Stimulated activated CD8-positive, alpha-beta memory T cell treated with anti-CD3 and anti-CD28 coated beads, Interleukin-12 subunit alpha, Interleukin-12 subunit beta, amount 100 ng/mL, for 24 hours (primary cell): ENCODE data around the gene PARP14.
"Not testable (repeated sequence)": the region's sequence is repeated elsewhere in the genome, so short reads cannot be mapped to it uniquely, and the experiment has no call there.

Experiments
- DNase-seq: peaks from one replicate; pipeline ENCODE4 v3.0.0-alpha.2; 2020; ENCODE audit errors: extremely low read depth

Gene PARP14, protein sequence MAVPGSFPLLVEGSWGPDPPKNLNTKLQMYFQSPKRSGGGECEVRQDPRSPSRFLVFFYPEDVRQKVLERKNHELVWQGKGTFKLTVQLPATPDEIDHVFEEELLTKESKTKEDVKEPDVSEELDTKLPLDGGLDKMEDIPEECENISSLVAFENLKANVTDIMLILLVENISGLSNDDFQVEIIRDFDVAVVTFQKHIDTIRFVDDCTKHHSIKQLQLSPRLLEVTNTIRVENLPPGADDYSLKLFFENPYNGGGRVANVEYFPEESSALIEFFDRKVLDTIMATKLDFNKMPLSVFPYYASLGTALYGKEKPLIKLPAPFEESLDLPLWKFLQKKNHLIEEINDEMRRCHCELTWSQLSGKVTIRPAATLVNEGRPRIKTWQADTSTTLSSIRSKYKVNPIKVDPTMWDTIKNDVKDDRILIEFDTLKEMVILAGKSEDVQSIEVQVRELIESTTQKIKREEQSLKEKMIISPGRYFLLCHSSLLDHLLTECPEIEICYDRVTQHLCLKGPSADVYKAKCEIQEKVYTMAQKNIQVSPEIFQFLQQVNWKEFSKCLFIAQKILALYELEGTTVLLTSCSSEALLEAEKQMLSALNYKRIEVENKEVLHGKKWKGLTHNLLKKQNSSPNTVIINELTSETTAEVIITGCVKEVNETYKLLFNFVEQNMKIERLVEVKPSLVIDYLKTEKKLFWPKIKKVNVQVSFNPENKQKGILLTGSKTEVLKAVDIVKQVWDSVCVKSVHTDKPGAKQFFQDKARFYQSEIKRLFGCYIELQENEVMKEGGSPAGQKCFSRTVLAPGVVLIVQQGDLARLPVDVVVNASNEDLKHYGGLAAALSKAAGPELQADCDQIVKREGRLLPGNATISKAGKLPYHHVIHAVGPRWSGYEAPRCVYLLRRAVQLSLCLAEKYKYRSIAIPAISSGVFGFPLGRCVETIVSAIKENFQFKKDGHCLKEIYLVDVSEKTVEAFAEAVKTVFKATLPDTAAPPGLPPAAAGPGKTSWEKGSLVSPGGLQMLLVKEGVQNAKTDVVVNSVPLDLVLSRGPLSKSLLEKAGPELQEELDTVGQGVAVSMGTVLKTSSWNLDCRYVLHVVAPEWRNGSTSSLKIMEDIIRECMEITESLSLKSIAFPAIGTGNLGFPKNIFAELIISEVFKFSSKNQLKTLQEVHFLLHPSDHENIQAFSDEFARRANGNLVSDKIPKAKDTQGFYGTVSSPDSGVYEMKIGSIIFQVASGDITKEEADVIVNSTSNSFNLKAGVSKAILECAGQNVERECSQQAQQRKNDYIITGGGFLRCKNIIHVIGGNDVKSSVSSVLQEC (N-terminal part only)

DNA sequence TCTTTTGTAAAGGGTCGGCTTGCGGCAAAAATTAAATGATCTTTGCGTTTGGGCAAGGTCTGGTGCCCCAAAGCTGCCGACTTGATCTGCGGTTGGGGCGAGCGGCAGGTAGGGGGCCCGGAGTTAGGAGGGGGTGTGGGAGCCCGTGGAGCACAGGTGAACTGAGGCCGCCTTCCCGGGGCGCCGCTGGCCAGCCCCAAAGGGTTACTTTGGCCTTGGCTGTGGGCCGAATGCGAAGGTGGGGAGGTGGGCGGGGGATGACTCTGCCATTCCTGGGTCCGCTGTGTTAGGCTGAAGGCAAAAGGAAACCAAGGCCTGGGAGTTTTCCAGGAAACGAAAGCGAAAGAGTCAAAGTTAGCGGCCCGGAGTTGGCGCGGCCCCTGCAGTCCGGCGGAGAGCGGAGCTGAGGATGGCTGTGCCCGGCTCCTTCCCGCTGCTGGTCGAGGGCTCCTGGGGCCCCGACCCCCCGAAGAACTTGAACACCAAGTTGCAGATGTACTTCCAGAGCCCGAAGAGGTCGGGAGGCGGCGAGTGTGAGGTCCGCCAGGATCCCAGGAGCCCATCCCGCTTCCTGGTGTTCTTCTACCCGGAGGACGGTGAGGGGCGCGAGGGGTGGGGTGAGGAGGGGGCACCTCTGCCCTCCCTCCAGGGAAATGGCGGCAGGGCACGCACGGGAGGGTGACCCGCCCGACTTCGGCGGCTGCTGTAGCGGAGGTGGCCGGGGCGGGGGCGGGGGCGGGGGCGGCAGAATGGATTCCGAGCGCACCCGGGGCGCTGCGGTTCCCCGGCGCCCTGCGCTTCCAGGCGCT is at the start of gene PARP14:
PARP14 (plus strand) TSS at position 365 of the 809 bp plus-strand sequence; CDS start at position 410, 45 bp downstream.
- DNase-seq: peak; percentile 16

DNA sequence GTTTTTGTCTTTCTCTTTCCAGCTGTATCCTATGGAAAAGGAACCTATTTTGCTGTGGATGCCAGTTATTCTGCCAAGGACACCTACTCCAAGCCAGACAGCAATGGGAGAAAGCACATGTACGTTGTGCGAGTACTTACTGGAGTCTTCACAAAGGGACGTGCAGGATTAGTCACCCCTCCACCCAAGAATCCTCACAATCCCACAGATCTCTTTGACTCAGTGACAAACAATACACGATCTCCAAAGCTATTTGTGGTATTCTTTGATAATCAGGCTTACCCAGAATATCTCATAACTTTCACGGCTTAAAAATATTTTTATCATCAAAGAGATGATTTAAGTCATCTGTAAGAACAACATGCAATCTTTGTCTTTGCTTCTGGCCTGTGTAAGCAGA is 44.9 kb upstream of the PARP14 start:
- no peak for DNase-seq

DNA sequence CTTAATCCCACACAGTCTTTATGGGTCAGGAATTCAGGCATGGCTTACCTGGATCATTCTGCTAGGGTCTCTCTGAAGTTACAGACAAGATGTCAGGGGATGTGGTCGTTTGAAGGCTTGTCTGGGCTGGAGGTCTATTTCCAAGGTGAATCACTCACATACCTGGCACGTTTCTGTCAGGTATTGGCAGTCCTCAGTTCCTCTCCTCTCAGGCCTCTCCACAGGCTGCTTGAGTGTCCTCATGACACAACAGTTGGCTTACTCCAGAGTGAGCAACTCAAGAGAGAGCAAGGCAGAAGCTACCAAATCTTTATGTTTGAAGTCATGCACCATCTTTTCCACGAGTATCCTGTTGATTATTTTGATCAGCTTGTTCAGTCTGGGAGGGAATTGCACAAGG is 43.9 kb upstream of the PARP14 start:
- DNase-seq: no peak

DNA sequence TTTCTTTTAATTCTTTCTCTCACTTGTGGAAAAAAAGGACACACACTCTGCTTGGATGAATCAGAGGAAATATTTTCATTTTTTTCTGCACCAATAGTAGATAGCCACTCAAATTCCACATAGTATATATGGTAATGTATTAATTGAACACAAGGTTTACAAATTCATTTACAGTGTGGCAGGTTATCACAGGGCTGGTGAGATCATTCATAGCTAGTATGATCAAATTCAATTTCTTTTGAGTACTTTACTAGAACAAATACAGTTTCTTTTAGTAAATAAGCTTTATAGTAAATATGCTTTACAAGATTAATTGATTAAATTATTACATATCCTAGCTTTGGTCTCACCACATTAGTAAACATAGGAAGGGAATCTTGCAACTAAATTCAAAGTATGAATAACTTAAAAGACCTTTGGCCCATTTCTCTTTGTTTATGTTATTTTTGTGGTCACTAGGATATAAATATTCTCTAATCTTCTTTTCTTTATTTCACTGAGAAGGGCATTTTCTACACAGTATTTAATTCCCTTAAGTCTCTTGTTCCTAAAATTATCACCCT is 40.1 kb upstream of the PARP14 start:
- no peak for DNase-seq

DNA sequence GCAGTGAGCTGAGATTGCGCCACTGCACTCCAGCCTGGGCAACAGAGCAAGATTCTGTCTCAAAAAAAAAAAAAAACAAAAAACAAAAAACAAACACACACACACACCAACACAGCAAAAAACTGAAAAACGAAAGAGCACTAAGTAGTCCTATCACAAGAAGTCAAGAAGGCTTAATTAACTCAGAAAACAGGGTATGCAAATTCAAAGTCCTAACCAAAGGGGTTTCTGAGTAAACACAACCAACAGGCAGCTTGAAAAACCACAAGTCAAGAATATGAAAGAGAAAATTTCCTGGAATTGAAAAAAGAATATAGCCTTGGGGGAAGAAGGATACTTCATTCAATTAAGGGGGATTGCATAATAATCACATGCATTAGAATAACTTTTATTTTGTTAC is 37.7 kb upstream of the PARP14 start:
- DNase-seq: no peak

DNA sequence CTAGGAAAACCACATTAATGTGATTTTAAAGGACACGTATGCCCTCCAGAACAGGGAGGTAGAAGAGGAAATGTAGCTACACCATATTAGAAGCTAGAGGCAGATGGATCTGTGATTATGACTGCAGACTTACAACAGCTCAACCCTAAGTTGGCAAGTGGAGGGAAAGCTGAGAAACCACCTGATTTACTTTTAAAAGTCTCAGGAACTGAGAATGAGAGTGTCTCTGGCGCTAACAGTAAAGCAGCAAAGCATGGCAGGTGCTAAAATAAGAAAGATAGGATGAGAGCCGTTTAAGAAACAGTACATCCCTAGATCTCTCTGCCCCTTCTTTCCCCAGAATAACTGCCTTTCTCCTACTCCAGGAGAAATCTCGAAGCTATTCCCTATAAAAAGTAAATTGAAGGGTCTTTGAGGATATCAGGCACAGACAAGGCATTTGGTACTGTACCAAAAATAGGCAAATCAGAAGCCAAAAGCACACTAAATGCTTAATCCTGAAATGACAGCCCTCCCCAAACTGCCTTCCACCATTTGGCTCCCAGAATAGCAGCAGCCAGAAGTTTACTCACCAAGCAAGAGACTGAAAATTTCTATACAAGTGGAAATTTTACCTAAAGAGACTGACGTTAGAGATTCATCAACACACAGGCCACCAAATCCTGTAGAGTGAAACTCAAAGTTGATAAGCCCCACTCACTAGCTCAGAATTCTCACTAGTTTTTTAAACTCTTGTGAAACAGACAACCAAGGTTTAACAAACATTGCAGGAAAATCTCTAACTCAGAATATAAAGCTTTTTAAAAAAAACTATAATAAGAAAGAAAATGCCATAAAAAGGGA is 34.3 kb upstream of the PARP14 start:
- no peak for DNase-seq

DNA sequence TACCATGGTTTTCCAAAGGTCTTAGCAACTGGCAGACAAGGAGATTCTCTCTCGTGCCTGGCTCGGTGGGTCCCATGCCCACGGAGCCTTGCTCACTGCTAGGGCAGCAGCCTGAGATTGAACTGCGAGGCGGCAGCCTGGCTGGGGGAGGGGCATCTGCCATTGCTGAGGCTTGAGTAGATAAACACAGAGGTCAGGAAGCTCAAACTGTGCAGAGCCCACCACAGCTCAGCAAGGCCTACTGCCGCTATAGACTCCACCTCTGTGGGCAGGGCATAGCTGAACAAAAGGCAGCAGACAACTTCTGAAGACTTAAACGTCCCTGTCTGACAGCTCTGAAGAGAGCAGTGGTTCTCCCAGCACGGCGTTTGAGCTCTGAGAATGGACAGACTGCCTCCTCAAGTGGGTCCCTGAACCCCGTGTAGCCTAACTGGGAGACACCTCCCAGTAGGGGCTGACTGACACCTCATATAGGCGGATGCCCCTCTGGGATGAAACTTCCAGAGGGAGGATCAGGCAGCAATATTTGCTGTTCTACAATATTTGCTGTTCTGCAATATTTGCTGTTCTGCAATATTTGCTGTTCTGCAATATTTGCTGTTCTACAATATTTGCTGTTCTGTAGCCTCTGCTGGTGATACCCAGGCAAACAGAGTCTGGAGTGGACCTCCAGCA is 29.3 kb upstream of the PARP14 start:
- DNase-seq: not testable (repeated sequence)

DNA sequence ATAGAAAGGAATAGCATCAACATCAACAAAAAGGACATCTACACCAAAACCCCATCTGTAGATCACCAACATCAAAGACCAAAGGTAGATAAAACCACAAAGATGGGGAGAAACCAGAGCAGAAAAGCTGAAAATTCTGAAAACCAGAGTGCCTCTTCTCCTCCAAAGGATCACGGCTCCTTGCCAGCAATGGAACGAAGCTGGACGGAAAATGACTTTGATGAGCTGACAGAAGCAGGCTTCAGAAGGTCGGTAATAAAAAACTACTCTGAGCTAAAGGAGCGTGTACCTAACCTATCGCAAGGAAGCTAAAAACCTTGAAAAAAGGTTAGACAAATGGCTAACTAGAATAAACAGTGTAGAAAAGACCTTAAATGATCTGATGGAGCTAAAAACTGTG is 28.7 kb upstream of the PARP14 start:
- not testable (repeated sequence) for DNase-seq

DNA sequence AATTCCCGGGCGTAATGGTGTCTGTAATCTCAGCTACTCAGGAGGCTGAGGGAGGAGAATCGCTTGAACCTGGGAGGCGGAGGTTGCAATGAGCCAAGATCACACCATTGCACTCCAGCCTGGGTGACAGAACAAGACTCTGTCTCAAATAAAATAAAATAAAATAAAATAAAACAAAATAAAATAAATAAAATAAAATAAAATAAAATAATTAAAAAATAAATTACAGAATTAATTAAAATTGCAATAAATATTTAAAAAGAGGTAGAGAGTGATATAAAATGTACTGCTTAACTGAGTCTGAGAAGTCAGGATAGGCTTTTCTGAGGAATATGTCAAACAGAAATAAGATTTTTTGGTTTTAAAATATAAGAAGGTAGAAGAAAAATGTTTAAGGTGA is 22.3 kb upstream of the PARP14 start:
- not testable (repeated sequence) for DNase-seq

DNA sequence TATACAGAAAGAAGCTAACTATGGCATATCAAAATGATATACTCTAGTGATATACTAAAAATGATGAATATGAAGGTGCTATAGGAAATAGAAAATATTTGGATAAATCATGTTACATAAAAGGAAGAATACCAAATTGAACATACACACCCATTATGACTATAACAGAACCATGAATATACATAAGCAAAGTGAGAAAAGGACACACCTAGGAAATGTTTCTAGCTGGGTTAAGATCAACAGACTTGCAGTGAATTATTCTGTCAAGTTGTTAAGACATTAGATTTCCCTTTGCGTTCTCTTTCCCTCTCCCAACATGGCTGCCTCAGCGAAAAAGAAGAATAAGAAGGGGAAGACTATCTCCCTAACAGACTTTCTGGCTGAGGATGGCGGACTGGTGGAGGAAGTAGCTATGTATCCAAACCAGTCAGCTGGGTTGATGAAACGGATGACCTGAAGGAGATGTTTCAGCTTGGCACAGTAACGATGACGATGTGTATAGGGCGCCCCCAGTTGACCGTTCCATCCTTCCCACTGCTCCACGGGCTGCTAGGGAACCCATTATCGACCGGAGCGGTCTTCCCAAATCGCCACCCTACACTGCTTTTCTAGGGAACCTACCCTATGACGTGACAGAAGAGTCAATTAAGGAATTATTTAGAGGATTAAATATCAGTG is 20.2 kb upstream of the PARP14 start:
- no peak for DNase-seq

DNA sequence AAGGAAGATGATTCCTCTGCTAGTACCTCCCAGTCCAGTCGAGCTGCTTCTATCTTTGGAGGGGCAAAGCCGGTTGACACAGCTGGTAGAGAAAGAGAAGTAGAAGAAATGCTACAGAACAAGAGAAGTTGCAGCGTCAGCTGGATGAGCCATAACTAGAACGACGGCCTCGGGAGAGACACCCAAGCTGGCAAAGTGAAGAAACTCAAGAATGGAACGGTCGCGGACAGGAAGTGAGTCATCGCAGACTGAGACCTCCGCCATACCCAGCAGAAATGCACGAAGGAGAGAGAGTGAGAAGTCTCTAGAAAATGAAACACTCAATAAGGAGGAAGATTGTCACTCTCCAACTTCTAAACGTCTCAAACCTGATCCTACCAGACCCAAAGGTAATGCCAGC is 19.0 kb upstream of the PARP14 start:
- DNase-seq: no peak

DNA sequence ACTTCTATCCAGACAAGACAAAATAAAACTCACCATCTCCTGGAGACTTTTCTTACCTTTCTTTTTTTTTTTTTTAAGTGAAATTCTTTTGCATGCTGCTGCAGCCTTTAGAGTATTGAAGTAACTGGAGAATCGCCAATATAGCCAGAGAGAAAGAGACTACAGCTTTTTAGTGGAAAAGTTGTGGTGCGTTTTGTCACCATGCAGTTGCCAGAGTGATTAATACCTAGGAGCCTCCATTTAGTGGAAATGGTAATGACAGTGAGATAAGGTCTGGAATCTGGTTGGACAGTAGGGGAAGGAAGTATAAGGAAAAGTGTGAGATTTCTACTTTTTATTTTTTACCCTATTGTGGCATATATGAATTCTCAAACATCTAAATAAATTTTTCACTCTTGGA is 18.1 kb upstream of the PARP14 start:
- DNase-seq: no peak

DNA sequence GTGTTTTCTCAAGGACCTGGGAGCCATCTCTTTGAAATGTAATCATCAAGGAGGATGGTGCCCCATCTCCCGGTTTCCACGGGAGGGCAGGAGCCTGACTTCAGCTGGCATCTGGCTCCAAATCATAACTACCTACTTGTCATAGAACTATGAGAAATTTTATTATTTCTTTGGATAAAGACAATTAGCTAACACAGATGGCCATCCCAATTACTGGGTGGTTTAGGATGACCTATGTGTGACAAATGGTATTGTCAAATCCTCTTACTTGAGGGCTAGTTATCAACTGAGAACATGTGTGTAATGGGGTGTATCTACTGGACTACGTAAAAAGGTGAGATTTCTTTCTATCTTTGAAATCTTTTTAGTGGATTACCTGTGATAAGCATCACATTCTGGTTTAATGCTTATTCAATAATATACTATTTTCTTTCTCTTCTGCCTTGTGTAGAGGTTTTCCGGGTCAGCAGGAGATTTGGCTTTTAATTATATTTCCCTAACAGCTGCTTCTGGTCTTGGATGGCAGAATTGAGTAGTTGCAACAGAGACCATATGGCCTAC is 15.3 kb upstream of the PARP14 start:
- DNase-seq: no peak

DNA sequence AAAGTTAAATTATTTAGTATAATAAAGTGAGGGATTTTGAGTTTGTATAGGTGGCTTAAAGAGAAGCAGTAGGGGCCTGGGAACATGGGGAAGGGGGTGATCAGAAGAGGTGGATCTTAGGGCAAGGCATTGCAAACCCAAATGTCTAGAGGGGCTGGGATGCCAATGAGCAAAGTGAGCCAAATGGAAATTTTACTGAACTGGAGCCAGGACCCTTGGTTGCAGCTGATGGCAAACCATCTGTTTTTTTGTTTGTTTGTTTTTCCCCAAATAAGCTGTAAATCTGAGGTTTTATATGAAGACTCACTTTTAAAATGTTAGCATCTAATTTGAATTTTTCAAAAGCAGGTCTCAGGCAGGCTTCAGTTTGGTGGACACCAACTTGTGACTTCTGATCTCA is 14.8 kb upstream of the PARP14 start:
- DNase-seq: no peak

DNA sequence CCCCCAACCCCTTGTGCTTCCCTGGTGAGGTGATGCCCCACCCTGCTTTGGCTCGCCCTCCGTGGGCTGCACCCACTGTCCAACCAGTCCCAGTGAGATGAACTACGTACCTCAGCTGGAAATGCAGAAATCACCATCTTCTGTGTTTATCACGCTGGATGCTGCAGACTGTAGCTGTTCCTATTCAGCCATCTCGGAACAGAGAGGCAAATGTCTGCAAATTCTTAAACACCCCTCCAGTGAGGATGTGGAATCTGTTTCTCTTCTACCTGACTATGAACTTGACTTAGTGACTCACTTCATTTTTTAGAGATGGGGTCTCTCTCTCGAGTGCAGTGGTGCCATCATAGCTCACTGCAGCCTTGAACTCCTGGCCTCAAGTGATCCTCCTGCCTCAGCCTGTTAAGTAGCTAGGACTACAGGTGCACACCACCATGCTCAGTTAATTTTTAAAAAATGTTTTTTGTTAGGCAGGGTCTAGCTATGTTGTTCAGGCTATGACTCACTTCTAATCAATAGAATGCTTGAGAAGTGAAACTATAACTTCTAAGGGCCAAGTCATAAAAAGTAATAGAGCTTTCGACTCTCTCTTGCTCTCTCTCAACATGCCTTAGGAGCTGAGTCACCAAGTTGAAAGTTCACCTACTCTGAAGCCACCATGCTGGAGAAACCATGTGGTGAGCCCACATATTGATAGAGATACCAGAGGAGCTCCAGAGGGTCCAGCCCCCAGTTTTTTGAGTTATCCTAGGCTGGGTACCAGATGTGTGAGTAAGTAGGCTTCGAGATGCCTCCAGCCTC is 11.5 kb upstream of the PARP14 start:
- no peak for DNase-seq

DNA sequence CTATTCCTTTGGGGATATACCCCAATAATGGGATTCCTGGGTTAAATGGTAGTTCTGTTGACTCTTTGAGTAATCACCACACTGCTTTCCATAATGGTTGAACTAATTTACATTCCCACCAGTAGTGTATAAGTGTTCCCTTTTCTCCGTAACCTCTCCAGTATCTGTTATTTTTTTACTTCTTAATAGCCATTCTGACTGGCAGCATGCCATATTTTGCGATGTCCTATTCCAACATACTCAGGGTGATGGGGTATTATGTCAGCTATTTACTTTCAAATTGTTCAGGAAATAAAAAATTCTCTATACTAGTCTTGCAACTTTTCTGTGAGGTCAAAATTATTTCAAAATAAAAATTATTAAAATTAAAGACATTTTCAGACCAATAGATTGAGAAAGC is 9.1 kb upstream of the PARP14 start:
- DNase-seq: no peak

DNA sequence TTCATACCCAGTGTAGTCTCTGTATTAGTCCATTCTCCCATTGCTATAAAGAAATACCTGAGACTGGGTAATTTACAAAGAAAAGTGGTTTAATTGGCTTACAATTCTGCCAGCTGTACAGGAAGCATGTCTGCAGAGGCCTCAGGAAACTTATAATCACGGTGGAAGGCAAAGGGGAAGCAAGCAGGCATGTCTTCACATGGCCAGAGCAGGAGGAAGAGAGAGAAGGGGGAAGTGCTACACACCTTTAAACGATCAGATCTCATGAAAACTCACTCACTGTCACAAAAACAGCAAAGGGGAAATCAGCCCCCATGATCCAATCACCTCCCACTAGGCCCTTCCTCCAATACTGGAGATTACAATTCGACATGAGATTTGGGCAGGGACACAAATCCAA is 6.3 kb upstream of the PARP14 start:
- DNase-seq: no peak

DNA sequence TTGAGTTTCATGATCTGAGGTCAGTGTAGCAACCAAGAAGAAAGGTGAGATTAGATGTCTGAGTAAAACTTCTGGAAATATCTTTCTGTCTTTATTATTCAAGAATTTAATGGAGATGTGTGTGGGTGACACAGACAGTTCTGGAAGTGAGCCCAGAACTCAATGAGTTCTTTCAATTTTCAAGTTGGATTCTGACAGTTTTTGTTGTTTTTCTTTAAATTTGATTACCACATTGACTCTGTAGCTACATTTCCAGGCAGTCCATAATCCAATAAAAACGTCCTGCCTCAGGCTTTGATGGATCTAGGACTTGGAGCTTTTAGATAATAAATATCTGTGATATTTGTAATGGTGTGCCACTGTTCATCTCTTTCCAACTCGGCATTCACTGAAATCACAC is 3.9 kb upstream of the PARP14 start:
- no peak for DNase-seq
